ENCODE data around the gene ENOX1.
"Not testable (repeated sequence)": the region's sequence is repeated elsewhere in the genome, so short reads cannot be mapped to it uniquely, and the experiment has no call there.

ENOX1 gene

GRCh38 chr13:43431290-43431716 lies 355.5 kb downstream of the ENOX1 start:
- ChIA-PET CTCF (no interaction called here), POLR2A (no interaction called here)
- TF ChIP-seq TARDBP (IDR thresholded peaks at IDR 0.05) = no peak
- no peak for TF ChIP-seq CTBP1 (IDR thresholded peaks at IDR 0.05; ENCODE audit: borderline replicate concordance)
- TF ChIP-seq HDGF (IDR thresholded peaks at IDR 0.05; ENCODE audit: borderline replicate concordance) = no peak
- no peak for TF ChIP-seq NFRKB (IDR thresholded peaks at IDR 0.05)
- TF ChIP-seq SP1 (IDR thresholded peaks at IDR 0.05) = no peak
- no peak for TF ChIP-seq FOXK2 (IDR thresholded peaks at IDR 0.05)
- no peak for TF ChIP-seq ARNT (IDR thresholded peaks at IDR 0.05)
- TF ChIP-seq LEF1 (IDR thresholded peaks at IDR 0.05; ENCODE audit: borderline replicate concordance) = no peak
- no peak for TF ChIP-seq BHLHE40 (IDR thresholded peaks at IDR 0.05; ENCODE audit: borderline replicate concordance)
- TF ChIP-seq ZNF384 (IDR thresholded peaks at IDR 0.05) = no peak
- no peak for TF ChIP-seq ELF4 (IDR thresholded peaks at IDR 0.05)
- TF ChIP-seq PKNOX1 (IDR thresholded peaks at IDR 0.05) = no peak
- no peak for TF ChIP-seq FOXA1 (IDR thresholded peaks at IDR 0.05)
- DNase-seq (ENCODE audit: extremely low spot score) = no peak

GRCh38 chr13:43428545-43429296 lies 358.1 kb downstream of the ENOX1 start:
- POLR2A ChIA-PET = no interaction called here
- CTCF ChIA-PET = no interaction called here
- no peak for DNase-seq (ENCODE audit: extremely low spot score)
- TF ChIP-seq L3MBTL2 (conservative IDR thresholded peaks at IDR 0.05) (no peak), SUZ12 (IDR thresholded peaks at IDR 0.05) (no peak), FOXM1 (IDR thresholded peaks at IDR 0.05; ENCODE audit: borderline replicate concordance) (no peak), PKNOX1 (IDR thresholded peaks at IDR 0.05) (no peak), NFRKB (IDR thresholded peaks at IDR 0.05) (no peak), ZNF384 (IDR thresholded peaks at IDR 0.05) (no peak), SP1 (IDR thresholded peaks at IDR 0.05) (no peak), BHLHE40 (IDR thresholded peaks at IDR 0.05; ENCODE audit: borderline replicate concordance) (no peak), LEF1 (IDR thresholded peaks at IDR 0.05; ENCODE audit: borderline replicate concordance) (no peak), ELF4 (IDR thresholded peaks at IDR 0.05) (no peak), TARDBP (IDR thresholded peaks at IDR 0.05) (no peak), ARNT (IDR thresholded peaks at IDR 0.05) (no peak), FOXK2 (IDR thresholded peaks at IDR 0.05) (no peak), CTBP1 (IDR thresholded peaks at IDR 0.05; ENCODE audit: borderline replicate concordance) (no peak), HDGF (IDR thresholded peaks at IDR 0.05; ENCODE audit: borderline replicate concordance) (no peak)

GRCh38 chr13:43426355-43426754 lies 360.4 kb downstream of the ENOX1 start:
- TF ChIP-seq NFRKB (IDR thresholded peaks at IDR 0.05) = no peak
- TF ChIP-seq ELF4 (IDR thresholded peaks at IDR 0.05) = no peak
- ChIA-PET CTCF (no interaction called here), POLR2A (no interaction called here)
- no peak for DNase-seq (ENCODE audit: extremely low spot score)

- ChIA-PET CTCF (no interaction called here), POLR2A (no interaction called here)
- TF ChIP-seq ZNF384 (IDR thresholded peaks at IDR 0.05) (no peak), FOXK2 (IDR thresholded peaks at IDR 0.05) (no peak), L3MBTL2 (conservative IDR thresholded peaks at IDR 0.05) (no peak), SUZ12 (IDR thresholded peaks at IDR 0.05) (no peak), LEF1 (IDR thresholded peaks at IDR 0.05; ENCODE audit: borderline replicate concordance) (no peak)
- no peak for DNase-seq (ENCODE audit: extremely low spot score)
Measured at GRCh38 chr13:43425234-43425633, 361.5 kb downstream of the ENOX1 start.

GRCh38 chr13:43424412-43424811 lies 362.4 kb downstream of the ENOX1 start:
- TF ChIP-seq CTBP1 (IDR thresholded peaks at IDR 0.05; ENCODE audit: borderline replicate concordance) = no peak
- no peak for TF ChIP-seq SP1 (IDR thresholded peaks at IDR 0.05)
- TF ChIP-seq LEF1 (IDR thresholded peaks at IDR 0.05; ENCODE audit: borderline replicate concordance) = no peak
- no peak for TF ChIP-seq TARDBP (IDR thresholded peaks at IDR 0.05)
- no peak for TF ChIP-seq ARNT (IDR thresholded peaks at IDR 0.05)
- no peak for TF ChIP-seq BHLHE40 (IDR thresholded peaks at IDR 0.05; ENCODE audit: borderline replicate concordance)
- no peak for TF ChIP-seq FOXK2 (IDR thresholded peaks at IDR 0.05)
- no peak for TF ChIP-seq NFRKB (IDR thresholded peaks at IDR 0.05)
- TF ChIP-seq PKNOX1 (IDR thresholded peaks at IDR 0.05) = no peak
- TF ChIP-seq FOXA1 (IDR thresholded peaks at IDR 0.05) = no peak
- TF ChIP-seq SUZ12 (IDR thresholded peaks at IDR 0.05) = no peak
- no peak for TF ChIP-seq ZNF384 (IDR thresholded peaks at IDR 0.05)
- TF ChIP-seq FOXM1 (IDR thresholded peaks at IDR 0.05; ENCODE audit: borderline replicate concordance) = no peak
- no peak for TF ChIP-seq ELF4 (IDR thresholded peaks at IDR 0.05)
- TF ChIP-seq L3MBTL2 (conservative IDR thresholded peaks at IDR 0.05) = no peak
- no peak for TF ChIP-seq HDGF (IDR thresholded peaks at IDR 0.05; ENCODE audit: borderline replicate concordance)
- ChIA-PET POLR2A (no interaction called here), CTCF (no interaction called here)
- no peak for DNase-seq (ENCODE audit: extremely low spot score)

- CTCF ChIA-PET = no interaction called here
- TF ChIP-seq PKNOX1 (IDR thresholded peaks at IDR 0.05) = no peak
- no peak for TF ChIP-seq FOXM1 (IDR thresholded peaks at IDR 0.05; ENCODE audit: borderline replicate concordance)
- no peak for TF ChIP-seq ARNT (IDR thresholded peaks at IDR 0.05)
- no peak for TF ChIP-seq BHLHE40 (IDR thresholded peaks at IDR 0.05; ENCODE audit: borderline replicate concordance)
- no peak for TF ChIP-seq FOXA1 (IDR thresholded peaks at IDR 0.05)
- TF ChIP-seq NFRKB (IDR thresholded peaks at IDR 0.05) = no peak
- TF ChIP-seq ZNF384 (IDR thresholded peaks at IDR 0.05) = no peak
- no peak for TF ChIP-seq ELF4 (IDR thresholded peaks at IDR 0.05)
- TF ChIP-seq L3MBTL2 (conservative IDR thresholded peaks at IDR 0.05) = no peak
- TF ChIP-seq FOXK2 (IDR thresholded peaks at IDR 0.05) = no peak
- TF ChIP-seq TARDBP (IDR thresholded peaks at IDR 0.05) = no peak
- no peak for TF ChIP-seq SUZ12 (IDR thresholded peaks at IDR 0.05)
- no peak for TF ChIP-seq HDGF (IDR thresholded peaks at IDR 0.05; ENCODE audit: borderline replicate concordance)
- no peak for TF ChIP-seq SP1 (IDR thresholded peaks at IDR 0.05)
- no peak for TF ChIP-seq CTBP1 (IDR thresholded peaks at IDR 0.05; ENCODE audit: borderline replicate concordance)
- DNase-seq (ENCODE audit: extremely low spot score) = no peak
- POLR2A ChIA-PET = no interaction called here
Measured at GRCh38 chr13:43422116-43422515, 364.7 kb downstream of the ENOX1 start.

GRCh38 chr13:43416842-43417241 lies 369.9 kb downstream of the ENOX1 start:
- POLR2A ChIA-PET; CTCF ChIA-PET; DNase-seq (ENCODE audit: extremely low spot score): not testable (repeated sequence)

- POLR2A ChIA-PET; CTCF ChIA-PET; DNase-seq (ENCODE audit: extremely low spot score): not testable (repeated sequence)
Measured at GRCh38 chr13:43416408-43416807, 370.4 kb downstream of the ENOX1 start.

GRCh38 chr13:43415903-43416391 lies 370.8 kb downstream of the ENOX1 start:
- DNase-seq (ENCODE audit: extremely low spot score); POLR2A ChIA-PET; CTCF ChIA-PET: not testable (repeated sequence)
